Measurements from ENCODE around the gene PSMA6. TPM values are rescaled to one million over a fixed set of nuclear protein-coding genes. Genes with fewer than 3 reads are reported as not detected.
"Not testable (repeated sequence)": the region's sequence is repeated elsewhere in the genome, so short reads cannot be mapped to it uniquely, and the experiment has no call there.

Gene PSMA6
- total RNA-seq, 1 donor from 2014 or later: 501 TPM

DNA sequence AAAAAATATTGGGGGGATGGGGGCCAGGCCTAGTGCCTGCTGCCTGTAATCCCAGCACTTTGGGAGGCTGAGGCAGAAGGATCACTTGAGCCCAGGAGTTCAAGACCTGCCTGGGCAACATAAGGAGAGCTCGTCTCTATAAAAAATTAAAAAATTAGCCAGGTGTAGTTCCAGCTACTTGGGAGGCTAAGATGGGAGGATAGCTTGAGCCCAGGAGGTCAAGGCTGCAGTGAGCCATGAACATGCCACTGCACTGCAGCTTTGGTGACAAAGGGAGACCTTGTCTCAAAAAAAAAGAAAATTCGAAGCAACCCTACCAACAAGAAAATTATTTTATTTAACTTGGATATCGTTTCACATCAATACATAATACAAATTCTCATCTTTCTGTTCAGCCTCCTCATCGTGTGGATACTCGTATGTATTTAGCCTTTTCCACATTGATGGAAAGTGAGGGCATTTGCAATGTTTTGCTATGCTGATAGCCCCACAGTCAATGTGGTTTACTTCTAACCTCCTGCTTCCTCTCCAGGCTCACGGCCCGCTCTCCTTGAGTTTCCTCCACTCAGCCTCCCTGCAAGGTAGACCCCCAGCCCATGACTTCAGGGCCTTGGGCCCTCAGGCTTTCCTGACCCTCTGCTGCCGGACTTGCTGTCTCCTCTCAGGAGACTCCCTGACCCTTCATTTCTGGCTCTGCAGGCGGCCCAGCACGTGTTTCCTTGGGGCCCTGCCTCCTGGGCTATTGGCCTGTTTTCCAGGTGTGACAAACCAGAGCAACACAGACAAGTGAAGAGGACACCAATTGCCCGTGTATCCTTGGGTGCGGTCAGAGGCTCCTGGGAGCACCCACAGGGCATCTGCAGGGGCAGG, 57.5 kb downstream of the PSMA6 start:
- no peak for DNase-seq
- H3K36me3 Mint-ChIP-seq (ENCODE audit: low read depth): no peaks in the 10 kb centered on the region
- H3K27me3 Mint-ChIP-seq: peaks cover 3% of the 10 kb centered on the region
- H3K27ac Mint-ChIP-seq: no peak overlapping the region
- peaks cover 14% of the 10 kb centered on the region for H3K4me1 Mint-ChIP-seq
- H3K4me3 Mint-ChIP-seq: no peak overlapping the region
- H3K9me3 Mint-ChIP-seq: no peaks in the 10 kb centered on the region
- intact Hi-C loops (cut with micrococcal nuclease): no loop called here

GRCh38 chr14:35351497-35351896, 59.3 kb downstream of the PSMA6 start:
- H3K4me1 Mint-ChIP-seq: peaks cover 22% of the 10 kb centered on the region
- no peak overlapping the region for H3K4me3 Mint-ChIP-seq
- H3K27ac Mint-ChIP-seq: no peak overlapping the region
- DNase-seq: no peak
- no peaks in the 10 kb centered on the region for H3K9me3 Mint-ChIP-seq
- H3K36me3 Mint-ChIP-seq (ENCODE audit: low read depth): no peaks in the 10 kb centered on the region
- H3K27me3 Mint-ChIP-seq: peaks cover 3% of the 10 kb centered on the region
- intact Hi-C loops (cut with micrococcal nuclease): no loop called here

DNA sequence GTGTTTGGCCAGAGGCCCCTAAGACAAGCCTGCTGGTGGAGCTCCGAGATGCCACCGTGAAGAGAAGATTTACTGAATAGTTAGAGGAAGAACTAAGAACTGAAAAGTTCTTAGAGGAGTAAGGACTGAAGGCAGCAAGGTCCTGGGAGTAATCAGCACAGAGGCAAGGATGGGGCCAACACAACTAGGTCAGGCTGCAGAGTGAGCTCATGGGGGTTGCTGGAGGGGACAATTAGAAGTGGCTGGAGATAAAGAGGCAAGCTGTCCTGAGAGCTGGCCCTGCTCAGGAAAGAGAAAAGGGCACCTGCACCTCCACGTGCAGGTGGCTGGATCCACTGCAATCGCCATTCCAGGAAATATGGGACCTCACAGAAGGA, 59.7 kb downstream of the PSMA6 start:
- intact Hi-C loops (cut with micrococcal nuclease): no loop called here

GRCh38 chr14:35352274-35353233, 60.4 kb downstream of the PSMA6 start:
- no peak overlapping the region for H3K4me3 Mint-ChIP-seq
- no peaks in the 10 kb centered on the region for H3K36me3 Mint-ChIP-seq (ENCODE audit: low read depth)
- H3K9me3 Mint-ChIP-seq: no peaks in the 10 kb centered on the region
- H3K27ac Mint-ChIP-seq: no peak overlapping the region
- intact Hi-C loops (cut with micrococcal nuclease): no loop called here
- H3K27me3 Mint-ChIP-seq: peaks cover 3% of the 10 kb centered on the region
- DNase-seq: no peak
- H3K4me1 Mint-ChIP-seq: peaks cover 27% of the 10 kb centered on the region

More for the DNA sequence above, 59.7 kb downstream of the PSMA6 start:
- Mint-ChIP-seq H3K27ac (no peak overlapping the region), H3K4me3 (no peak overlapping the region), H3K4me1 (peaks cover 25% of the 10 kb centered on the region), H3K27me3 (peaks cover 3% of the 10 kb centered on the region), H3K36me3 (ENCODE audit: low read depth) (no peaks in the 10 kb centered on the region), H3K9me3 (no peaks in the 10 kb centered on the region)
- DNase-seq: no peak

- no peak for DNase-seq
- H3K27ac Mint-ChIP-seq: no peak overlapping the region
- no peaks in the 10 kb centered on the region for H3K36me3 Mint-ChIP-seq (ENCODE audit: low read depth)
- intact Hi-C loops (cut with micrococcal nuclease): no loop called here
- peaks cover 26% of the 10 kb centered on the region for H3K4me1 Mint-ChIP-seq
- H3K4me3 Mint-ChIP-seq: no peak overlapping the region
- no peaks in the 10 kb centered on the region for H3K27me3 Mint-ChIP-seq
- H3K9me3 Mint-ChIP-seq: no peaks in the 10 kb centered on the region
Measured at GRCh38 chr14:35353409-35354172, 61.4 kb downstream of the PSMA6 start.

DNA sequence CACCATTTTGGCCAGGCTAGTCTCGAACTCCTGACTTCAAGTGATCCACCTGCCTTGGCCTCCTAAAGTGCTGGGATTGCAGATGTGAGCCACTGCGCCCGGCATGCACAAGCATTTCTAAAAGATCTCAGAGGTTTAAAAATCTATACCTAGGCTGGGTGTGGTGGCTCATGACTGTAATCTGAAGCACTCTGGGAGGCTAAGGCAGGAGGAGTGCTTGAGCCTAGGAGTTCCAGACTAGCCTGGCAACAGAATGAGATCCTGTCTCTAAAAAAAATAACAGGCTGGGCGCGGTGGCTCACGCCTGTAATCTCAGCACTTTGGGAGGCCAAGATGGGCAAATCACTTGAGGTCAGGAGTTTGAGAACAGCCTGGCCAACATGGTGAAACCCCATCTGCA, 63.1 kb downstream of the PSMA6 start:
- peak overlapping the region; percentile 87 for H3K27ac Mint-ChIP-seq
- not testable (repeated sequence) for H3K9me3 Mint-ChIP-seq

DNA sequence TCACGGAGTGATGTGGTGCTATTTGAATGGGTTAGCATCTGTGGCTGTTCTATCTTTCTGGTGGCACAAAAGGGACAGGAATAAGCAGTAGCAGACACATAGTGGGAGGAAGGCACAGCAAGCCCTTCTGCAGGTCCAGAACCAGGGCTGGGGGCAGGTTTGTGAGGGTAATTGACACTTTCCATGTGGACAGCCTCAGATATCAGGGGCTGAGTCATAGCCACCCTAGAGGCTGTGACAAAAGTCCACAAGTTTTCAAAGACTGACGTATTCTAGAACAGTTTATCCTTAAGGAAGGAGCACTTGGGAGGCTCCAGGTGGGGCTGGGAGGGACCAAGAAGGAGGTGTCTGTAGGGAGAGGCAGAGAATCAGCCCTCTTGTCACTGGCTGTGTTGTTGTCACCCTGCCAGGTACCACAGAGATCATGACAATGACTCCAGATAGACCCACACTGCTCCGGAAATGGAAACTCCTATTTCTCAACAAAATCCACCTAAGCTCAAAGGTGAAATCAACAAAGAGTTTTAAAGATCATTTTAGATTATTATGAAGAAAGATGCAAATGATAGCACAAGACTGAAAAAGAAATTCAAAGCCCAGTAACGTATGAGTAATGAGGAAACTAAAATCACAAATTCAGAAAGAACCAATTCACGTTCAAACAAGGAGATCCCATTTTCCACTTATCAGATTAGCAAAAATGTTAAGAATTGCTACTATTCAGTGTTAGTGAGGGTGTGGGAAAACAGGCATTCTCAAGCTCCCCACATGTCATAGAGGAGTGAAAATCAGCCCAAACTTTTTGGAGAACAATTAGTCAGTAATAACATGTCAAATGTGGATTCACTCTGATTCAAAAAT, 64.0 kb downstream of the PSMA6 start:
- Mint-ChIP-seq H3K27ac (peak overlapping the region; percentile 87), H3K4me1 (peaks cover 26% of the 10 kb centered on the region), H3K9me3 (no peaks in the 10 kb centered on the region), H3K4me3 (peak overlapping the region; percentile 9), H3K27me3 (no peaks in the 10 kb centered on the region), H3K36me3 (ENCODE audit: low read depth) (no peaks in the 10 kb centered on the region)
- peak; percentile 64 for DNase-seq
- intact Hi-C loops (cut with micrococcal nuclease): loop anchor here (1.0 to 2.0 kb wide), 7 partner anchors 9 to 69 kb away; partner anchors contain the start of genes NFKBIA and PSMA6

More for the DNA sequence above, 63.1 kb downstream of the PSMA6 start:
- H3K4me3 Mint-ChIP-seq; DNase-seq; intact Hi-C loops (cut with micrococcal nuclease); H3K36me3 Mint-ChIP-seq (ENCODE audit: low read depth); H3K27me3 Mint-ChIP-seq: not testable (repeated sequence)
- peaks cover 22% of the 10 kb centered on the region for H3K4me1 Mint-ChIP-seq

DNA sequence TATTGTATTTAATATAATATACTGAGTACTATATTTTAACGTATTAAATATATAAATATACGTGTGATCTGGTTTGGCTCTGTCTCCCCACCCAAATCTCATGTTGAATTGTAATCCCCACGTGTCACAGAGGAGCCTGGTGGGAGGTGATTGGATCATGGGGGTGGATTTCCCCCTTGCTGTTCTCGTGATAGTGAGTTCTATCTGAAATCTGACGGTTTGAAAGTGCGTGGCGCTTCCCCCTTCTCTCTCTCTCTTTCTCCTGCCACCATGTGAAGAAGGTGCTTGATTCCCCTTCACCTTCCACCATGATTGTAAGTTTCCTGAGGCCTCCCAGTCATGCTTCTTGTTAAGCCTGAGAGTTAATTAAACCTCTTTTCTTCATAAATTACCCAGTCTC, 67.5 kb downstream of the PSMA6 start:
- H3K27me3 Mint-ChIP-seq; H3K9me3 Mint-ChIP-seq; DNase-seq; H3K36me3 Mint-ChIP-seq (ENCODE audit: low read depth); intact Hi-C loops (cut with micrococcal nuclease); H3K4me3 Mint-ChIP-seq; H3K27ac Mint-ChIP-seq: not testable (repeated sequence)
- peaks cover 21% of the 10 kb centered on the region for H3K4me1 Mint-ChIP-seq

DNA sequence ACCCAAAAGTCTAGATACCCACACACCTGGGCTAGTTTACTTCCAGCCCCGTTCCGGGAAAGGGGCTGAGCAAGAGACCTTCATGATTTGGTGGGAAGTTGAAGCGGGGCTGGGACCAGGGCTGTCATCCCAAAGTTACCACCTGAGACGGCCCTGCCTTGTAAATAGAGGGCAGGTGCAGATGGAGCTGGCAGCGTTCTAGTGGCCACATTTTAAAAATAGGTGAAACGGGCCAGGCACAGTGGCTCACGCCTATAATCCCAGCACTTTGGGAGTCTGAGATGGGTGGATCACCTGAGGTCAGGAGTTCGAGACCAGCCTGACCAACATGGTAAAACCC, 68.9 kb downstream of the PSMA6 start:
- no peaks in the 10 kb centered on the region for H3K27me3 Mint-ChIP-seq
- no peaks in the 10 kb centered on the region for H3K9me3 Mint-ChIP-seq
- no peaks in the 10 kb centered on the region for H3K36me3 Mint-ChIP-seq (ENCODE audit: low read depth)
- DNase-seq: no peak
- intact Hi-C loops (cut with micrococcal nuclease): no loop called here
- peaks cover 27% of the 10 kb centered on the region for H3K4me1 Mint-ChIP-seq
- no peak overlapping the region for H3K27ac Mint-ChIP-seq
- H3K4me3 Mint-ChIP-seq: no peak overlapping the region

DNA sequence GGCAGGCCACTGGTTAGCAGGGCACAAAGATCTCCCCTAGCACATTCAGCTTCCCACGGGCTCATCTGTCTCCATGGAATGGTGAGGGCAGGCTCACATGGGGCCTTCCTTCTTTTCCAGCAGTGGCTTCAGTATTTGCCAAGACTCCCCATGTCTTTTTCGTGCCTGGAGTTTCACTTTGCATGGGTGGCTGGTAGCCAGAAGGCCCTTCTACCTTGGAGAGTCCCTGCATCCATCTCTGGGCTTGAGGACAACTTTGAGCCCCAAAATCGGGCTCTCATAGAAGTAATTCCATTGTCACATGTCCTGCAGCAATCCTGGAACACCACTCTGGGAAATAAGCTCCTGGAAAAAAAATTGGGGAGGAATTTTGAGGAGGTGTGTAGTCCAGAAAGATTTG, 70.3 kb downstream of the PSMA6 start:
- H3K4me3 Mint-ChIP-seq: no peak overlapping the region
- intact Hi-C loops (cut with micrococcal nuclease): no loop called here
- DNase-seq: no peak
- H3K27ac Mint-ChIP-seq: peak overlapping the region; percentile 43
- H3K27me3 Mint-ChIP-seq: no peaks in the 10 kb centered on the region
- no peaks in the 10 kb centered on the region for H3K9me3 Mint-ChIP-seq
- peaks cover 30% of the 10 kb centered on the region for H3K4me1 Mint-ChIP-seq
- no peaks in the 10 kb centered on the region for H3K36me3 Mint-ChIP-seq (ENCODE audit: low read depth)

DNA sequence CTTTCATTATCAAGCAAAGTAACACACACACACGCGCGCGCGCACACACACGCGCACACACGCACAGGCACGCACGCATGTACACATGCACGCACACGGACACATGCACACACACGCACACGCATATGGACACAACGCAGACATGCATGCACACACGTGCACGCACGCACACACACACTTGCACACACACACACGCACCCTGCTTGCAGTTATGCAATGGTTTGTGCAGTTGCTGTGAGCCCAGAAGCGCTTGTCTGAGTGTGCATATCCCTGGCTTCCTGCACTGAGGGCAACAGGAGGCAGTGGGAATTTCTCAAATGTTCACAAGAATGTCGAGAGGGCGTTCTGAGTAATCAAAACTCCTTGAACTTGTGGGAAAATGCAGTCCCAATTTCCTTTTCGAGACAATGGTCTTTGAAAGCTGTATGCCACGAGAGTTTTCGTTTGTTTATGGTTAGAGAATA, 70.8 kb downstream of the PSMA6 start:
- Mint-ChIP-seq H3K27ac (no peak overlapping the region), H3K4me3 (no peak overlapping the region), H3K27me3 (no peaks in the 10 kb centered on the region), H3K9me3 (no peaks in the 10 kb centered on the region), H3K36me3 (ENCODE audit: low read depth) (no peaks in the 10 kb centered on the region), H3K4me1 (peaks cover 35% of the 10 kb centered on the region)
- intact Hi-C loops (cut with micrococcal nuclease): no loop called here
- DNase-seq: no peak

DNA sequence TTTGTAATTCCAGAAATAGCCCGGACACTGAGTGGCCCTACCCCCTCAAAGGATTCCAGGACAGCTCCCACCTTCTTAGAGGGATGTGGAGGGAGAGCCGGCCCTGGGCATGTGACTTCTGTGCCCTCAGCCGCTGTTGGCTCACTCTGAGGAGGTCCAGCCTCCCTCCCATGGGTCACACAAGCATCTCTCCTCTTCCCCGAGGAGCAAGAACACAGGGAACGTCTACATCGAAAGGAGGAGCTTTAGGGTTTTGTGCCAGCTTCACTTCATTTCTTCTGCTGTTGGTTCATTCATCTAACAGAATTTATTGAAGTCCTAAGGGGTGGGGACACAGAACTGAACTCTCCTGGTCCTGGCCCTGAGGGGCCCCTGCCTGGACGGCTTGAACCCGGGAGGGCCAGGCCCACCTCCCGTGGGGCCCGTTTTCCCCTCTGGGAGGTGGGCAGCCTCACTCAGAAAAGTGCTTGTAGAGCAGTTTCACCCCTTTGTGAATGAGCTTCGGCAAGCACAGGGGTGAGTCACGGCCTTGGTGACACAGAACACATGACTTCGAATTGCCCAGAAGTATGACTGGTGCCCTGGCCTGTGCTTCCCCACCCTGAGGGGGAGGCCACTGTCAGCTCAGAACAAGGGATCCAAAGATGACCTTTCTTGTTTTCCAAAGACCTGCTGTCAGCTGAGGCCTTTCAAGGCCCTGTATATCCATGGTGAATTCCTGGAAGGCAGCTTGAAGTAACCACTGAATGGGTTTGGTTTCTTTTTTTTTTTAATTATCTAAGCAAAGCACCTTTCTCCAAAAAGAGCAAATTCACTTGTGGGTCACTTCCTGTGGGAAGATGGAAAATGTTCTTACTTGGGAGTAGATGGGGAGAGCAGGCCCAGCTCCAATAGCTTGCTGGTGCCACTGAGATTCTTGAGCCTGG, 73.2 kb downstream of the PSMA6 start:
- Mint-ChIP-seq H3K4me3 (peak overlapping the region; percentile 63), H3K9me3 (no peaks in the 10 kb centered on the region), H3K4me1 (peaks cover 45% of the 10 kb centered on the region), H3K27me3 (no peaks in the 10 kb centered on the region), H3K36me3 (ENCODE audit: low read depth) (no peaks in the 10 kb centered on the region), H3K27ac (peak overlapping the region; percentile 89)
- peak; percentile 84 for DNase-seq
- intact Hi-C loops (cut with micrococcal nuclease): loop anchor here (1.0 to 2.0 kb wide), 3 partner anchors 9 to 51 kb away; partner anchors contain the start of gene NFKBIA

All from activated CD4-positive, alpha-beta T cell treated with anti-CD3 and anti-CD28 coated beads, Interleukin-2, amount 10 ng/mL, durations not matched to agents 24 days and 14 days (primary cell).